GM08714 (cell line): ENCODE measurements around the gene AFDN.

ENCODE experiments used
- H3K4me3 ChIP-seq: fragments of 200-500 bp; sonication (Bioruptor generic); 2 replicates; pipeline ENCODE4 v1.5.1; 2014; ENCODE audit warnings: mild to moderate bottlenecking, low read length, inconsistent platforms
- ZNF274 ChIP-seq: IDR thresholded peaks from 2 replicates; pipeline ENCODE4 v1.6.1; 2012; ENCODE audit warnings: mild to moderate bottlenecking, low read depth, low read length

The AFDN gene

DNA sequence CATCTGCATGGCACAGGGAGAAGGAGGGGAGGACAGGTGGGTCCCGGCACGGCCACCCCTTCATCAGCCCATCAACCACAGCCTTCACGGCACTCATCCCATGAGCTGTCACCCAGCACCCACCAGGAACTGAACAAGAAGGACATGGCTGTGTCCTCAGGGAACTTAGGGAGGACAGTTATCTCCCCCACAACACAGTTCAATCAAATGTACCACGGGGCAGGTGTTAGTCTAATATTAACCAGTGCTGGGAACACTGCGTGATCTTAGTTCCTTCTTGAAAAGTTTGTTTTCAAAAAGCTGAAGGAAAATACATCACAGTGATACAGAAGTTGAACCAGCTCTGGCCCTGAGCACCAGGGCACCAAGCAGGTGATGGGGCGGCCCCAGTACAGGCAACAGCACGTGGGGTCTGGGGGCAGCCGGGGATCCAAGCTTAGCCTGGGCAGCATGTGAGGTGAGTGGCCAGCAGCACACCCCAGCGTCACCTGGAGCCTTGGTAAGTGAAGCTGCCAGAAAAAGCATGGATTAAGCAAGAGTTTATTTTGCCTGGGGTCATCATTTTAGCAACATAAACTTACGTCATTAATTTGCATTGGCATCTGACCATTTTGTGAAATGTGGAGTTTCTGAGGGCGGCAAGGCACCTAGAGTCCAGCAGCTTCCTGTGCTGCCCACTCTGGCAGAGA lies 35.5 kb upstream of the AFDN start:
- TF ChIP-seq ZNF274 = no peak
- H3K4me3 ChIP-seq = no peak overlapping the region

GRCh38 chr6:167791780-167792478 lies 34.8 kb upstream of the AFDN start:
- H3K4me3 ChIP-seq = no peak overlapping the region
- no peak for TF ChIP-seq ZNF274

DNA sequence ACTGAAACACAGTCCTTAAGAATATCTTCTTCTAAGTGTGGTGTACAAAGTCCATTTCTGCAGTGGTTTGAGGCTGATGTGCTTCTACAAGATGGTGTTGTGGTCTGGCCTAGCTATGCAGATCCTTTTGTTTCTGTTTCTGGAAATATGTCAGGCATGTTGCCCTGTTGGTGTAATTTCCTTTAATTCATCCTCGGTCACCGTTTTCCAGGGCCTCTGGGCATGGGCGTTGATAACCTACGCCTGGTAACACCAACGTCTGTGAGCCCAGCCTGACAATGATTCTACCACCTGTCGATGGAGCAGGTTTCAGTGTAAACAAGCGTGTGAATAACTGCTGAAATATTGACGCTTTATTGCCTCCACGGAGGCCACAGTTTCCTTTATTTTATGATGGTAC lies 33.3 kb upstream of the AFDN start:
- H3K4me3 ChIP-seq = no peak overlapping the region
- TF ChIP-seq ZNF274 = no peak

DNA sequence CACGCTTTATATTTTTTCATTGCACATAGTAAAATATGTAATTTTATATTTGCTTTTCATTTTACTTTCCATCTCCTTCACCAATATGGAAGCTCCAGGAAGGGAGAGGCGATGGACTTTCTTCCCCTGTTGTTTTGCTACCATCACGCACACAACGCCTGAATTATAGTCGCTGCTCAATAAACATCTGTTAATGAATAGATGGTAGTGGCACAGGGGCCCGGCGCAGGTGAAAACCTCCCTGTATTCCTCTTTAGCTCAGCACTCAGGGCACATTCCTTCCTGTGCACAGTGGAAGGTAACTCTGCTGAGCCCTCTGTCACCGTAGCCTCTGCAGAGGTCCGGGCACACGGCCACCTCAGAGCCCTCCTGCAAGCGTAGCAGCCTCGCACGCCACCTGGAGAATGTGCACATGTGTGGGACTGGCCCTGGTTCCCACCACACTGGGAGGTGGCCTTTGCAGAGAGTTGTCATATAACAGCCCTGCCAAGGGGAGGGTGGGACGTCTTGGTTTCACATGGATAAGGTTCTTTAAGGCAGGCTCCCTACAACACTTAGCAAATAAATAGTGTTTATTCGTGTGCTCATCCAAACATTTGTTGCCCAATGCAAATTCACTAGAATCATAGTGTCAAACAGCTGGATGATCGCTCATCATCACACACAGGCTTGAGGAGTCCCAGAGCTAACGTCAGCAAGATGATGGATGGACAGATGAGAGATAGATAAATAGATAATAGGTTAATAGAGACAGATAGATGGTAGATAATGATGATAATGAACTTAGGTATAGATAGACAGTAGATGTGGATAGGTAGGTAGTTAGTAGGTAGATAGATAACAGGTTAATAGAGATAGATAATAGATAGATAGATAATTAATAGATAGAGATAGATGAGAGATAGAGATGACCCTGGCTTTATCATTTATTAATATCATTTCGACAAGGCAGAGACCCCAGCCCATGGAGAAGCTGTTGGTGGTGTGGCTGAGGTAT lies 32.3 kb upstream of the AFDN start:
- no peak for TF ChIP-seq ZNF274
- H3K4me3 ChIP-seq = no peak overlapping the region

DNA sequence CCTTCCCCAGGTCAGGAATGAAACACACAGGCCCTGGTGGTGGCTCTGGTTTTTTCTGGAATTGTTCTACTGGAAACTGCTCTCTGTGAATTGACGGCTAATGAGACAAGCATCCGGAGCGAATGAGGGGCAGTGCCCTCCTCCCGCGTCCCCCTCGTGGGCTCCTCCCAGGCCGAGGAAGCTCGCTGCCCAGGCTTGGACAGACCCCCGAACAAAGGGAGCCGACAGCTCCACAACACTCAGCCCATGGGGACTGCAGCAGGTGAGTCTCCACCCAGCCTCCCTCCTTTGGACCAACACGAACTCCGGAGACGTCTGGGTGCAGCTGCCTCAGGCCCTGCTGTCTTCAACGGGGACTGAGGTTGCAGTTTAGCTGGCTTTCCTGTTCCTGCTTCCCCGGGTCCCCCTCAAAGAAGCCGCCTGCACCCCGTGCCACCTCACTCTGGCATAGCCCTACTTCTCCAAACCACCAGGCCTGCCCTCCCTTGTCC lies 31.3 kb upstream of the AFDN start:
- TF ChIP-seq ZNF274 = no peak

GRCh38 chr6:167795874-167796191 lies 30.9 kb upstream of the AFDN start:
- H3K4me3 ChIP-seq = no peak overlapping the region
- no peak for TF ChIP-seq ZNF274

More for the DNA sequence above, 31.3 kb upstream of the AFDN start:
- no peak overlapping the region for H3K4me3 ChIP-seq

DNA sequence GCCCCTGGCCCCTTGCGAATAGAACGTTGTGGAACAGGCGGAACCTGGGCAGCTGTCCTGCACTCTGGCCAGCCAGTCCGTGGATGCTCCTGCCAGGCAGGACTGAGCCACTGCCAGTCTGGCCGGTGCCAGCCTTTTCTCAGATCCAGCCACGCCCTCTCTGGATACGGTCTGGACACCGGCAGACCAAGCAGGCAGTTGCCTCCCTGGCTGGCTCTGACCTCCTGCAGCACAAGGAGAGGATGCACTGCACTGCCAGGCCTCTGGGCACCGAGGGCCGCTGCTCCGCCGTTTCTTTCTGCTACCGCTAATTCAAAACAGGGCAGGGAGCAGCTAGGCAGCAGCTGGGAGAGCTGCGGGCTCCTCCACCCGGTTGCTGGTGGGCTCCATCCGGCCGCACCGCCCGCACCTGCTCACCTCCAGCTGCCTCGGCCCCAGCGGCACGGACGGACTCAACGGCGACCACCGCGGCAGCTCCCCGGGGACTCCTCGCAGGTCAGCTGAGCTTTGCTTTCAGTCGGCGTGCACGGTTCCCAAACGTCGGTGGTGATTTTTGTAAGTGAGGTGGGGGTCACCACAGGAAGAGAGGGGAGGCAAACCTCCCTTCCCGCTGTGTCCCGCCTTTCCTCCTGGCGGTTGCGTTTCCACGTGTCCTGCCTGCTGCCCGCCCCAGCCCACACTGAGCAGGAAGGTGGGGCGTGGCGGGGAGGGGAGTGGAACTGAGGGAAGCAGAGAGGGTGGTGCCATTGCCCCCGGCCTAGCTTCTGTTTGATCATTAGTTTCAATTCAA lies 30.3 kb upstream of the AFDN start:
- no peak overlapping the region for H3K4me3 ChIP-seq
- no peak for TF ChIP-seq ZNF274

DNA sequence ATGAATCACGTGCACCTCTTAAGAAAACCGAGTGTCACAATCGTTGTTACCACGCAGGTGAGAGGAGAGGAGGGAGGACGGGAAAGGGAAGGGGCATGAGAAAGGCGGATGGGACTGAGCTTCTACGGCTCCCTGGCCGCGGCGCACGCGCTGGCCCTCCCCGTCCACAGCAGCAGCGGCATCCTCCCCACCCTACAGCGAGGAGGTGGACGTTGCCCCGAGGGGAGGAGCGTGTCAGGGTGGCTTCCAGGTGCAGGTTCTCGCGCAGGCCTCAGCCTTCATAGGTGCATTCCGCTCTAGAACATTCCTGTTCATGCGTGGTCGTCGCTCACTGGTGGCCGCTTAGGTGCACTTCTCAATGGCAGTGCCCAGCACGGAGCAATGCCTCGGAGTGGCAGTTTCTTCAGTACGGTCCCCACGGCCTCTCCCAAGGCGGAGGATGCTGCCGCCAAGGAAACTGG lies 29.7 kb upstream of the AFDN start:
- TF ChIP-seq ZNF274 = no peak
- no peak overlapping the region for H3K4me3 ChIP-seq

DNA sequence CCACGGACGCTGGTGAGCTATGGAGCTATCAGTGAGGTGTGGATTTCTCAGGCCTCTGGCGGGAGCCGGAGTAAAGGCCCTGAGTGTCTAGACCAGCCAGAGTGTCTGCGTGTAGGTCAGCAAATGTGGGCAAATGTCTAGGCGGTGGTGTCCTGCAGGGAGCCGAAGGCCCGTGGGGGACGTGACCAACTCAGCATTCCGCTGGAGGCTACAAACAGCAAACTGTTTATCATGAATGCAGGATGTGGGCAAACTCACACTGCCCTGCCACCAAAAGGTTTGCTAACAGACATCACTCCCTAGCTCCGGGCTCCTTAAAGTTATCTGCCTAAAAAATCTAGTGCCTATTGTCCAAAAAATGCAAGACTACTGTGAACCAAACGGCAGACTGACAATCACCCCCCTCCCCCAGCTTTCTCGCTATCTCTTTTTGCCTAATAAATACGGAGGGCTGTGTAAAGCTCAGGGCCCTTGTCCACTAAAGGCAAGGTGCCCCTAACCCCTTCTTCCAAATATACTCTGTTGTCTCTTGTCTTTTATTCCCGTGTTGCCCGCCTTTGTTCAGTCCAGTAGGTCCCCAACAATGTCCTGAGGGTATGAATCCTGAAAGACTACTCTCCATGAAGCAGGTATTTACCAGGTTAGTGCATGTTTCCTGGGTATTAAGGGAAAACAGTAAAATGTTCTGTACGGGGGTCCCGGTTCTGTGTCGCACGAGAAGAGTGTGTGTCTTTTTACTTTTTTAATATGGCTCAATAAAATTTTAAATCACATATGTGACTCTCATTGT lies 29.0 kb upstream of the AFDN start:
- H3K4me3 ChIP-seq = no peak overlapping the region
- no peak for TF ChIP-seq ZNF274

DNA sequence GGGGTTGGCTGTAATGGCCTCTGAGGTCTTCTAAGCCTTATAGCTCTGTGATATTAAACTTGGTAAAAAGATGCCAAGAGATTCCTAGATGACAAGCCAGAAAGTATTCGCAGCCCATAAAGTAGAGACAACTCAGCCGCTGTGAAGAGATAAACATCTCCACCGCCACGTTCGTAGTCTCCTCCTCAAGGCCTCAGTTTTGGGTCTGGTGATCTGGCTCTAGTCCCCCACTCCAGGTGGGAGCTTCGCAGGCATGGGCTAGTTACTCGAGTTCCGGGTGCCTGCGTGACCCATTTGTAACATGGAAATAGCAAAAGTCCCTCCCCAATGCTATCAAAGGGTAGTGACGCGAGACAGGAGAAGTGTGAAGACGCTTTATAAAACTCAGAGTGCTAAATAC lies 28.3 kb upstream of the AFDN start:
- TF ChIP-seq ZNF274 = no peak

DNA sequence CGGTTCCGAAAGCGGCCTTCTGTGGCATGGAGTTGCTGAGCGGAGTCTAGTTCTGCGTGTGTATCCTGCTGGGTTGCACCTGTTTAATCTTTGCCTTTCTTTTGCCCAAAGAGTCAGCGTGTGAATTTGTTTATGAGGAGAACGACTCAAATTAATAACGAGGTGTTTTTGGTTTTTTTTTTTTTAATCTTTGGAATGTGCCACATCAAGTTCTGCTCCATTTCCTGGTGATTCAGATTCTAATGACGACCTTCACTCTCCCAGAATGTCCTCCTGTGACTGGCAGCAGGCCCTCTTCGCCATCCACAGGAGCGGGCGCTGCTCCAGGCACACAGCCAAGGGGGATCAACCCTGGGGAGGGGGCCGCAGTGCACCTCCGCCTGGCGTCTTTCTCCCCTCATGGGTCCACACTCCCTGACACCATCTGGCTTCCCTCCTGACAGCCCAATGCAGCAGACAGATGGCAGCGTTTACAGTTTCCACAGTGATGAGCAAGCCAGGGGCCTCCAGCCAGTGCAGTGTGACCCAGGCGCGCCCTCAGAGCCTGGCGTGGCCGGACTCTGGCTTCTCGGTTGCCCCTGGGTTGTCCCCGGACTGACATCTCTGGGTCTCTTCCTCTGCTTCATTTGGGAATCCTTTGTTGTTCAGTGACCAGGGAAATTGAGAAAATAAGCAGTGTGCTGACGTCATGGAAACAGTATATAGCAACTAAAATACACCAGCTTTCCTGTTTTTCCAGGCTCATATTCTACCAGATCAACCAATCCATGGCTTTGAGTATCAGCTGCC lies 27.5 kb upstream of the AFDN start:
- no peak for TF ChIP-seq ZNF274
- no peak overlapping the region for H3K4me3 ChIP-seq

More for the DNA sequence above, 28.3 kb upstream of the AFDN start:
- no peak overlapping the region for H3K4me3 ChIP-seq

GRCh38 chr6:167800549-167800948 lies 26.2 kb upstream of the AFDN start:
- TF ChIP-seq ZNF274 = no peak
- no peak overlapping the region for H3K4me3 ChIP-seq
